SK-N-SH (cell line): ENCODE results near the gene KRT13. TPM values are rescaled to one million over a fixed set of nuclear protein-coding genes. Genes with fewer than 3 reads are reported as not detected.

Experiments
- CTCF ChIA-PET: fragments of 300-600, 350-600 bp; formaldehyde crosslinking; extraction: SDS; loops from one replicate; lab custom pipeline; 2021; lab: Yijun Ruan, JAX
- POLR2A ChIA-PET: fragments of 350-600 bp; sonication (Branson Sonifier 250); formaldehyde crosslinking; extraction: SDS; loops from one replicate; lab custom pipeline; 2020; ENCODE audit warnings: antibody characterized with exemption, inconsistent platforms; lab: Yijun Ruan, JAX
- DNase-seq: peaks from one replicate; pipeline ENCODE4 v3.0.0; 2012
- H2AFZ ChIP-seq: fragments of 200-600 bp; sonication (generic); 2 replicates; pipeline ENCODE4 v1.8.1; 2016; ENCODE audit warnings: antibody characterized with exemption, mild to moderate bottlenecking, low read depth
- H3F3A ChIP-seq: fragments of 200-600 bp; sonication (generic); replicated peaks from 2 replicates; pipeline ENCODE3; 2016; ENCODE audit warnings: antibody characterized with exemption, mild to moderate bottlenecking; ENCODE audit not compliant: insufficient read depth
- H3K27ac ChIP-seq, 2 experiments: fragments of 200-500 bp in 1 of 2; fragments of 200-600 bp in 1 of 2; sonication (Bioruptor generic) in 1 of 2; sonication (generic), shearing (Covaris generic) in 1 of 2; 2 replicates each; pipeline versions ENCODE4 v1.5.1 to v1.6.1; 2014 to 2016; ENCODE audit warnings: low read depth in 2 of 2, inconsistent platforms in 1 of 2, low read length in 1 of 2, mild to moderate bottlenecking in 1 of 2, mixed read lengths in 1 of 2
- H3K27me3 ChIP-seq: fragments of 200-600 bp; sonication (generic), shearing (Covaris generic); 2 replicates; pipeline ENCODE4 v1.6.1; 2016; ENCODE audit warnings: mixed run types; ENCODE audit not compliant: insufficient read depth
- H3K36me3 ChIP-seq, 2 experiments: fragments of 200-500 bp in 1 of 2; fragments of 200-600 bp in 1 of 2; sonication (Bioruptor generic) in 1 of 2; sonication (generic) in 1 of 2; replicated peaks in 1 of 2; 2 replicates each; pipeline versions ENCODE3 to v1.5.1; 2014 to 2016; ENCODE audit warnings: low read length in 1 of 2, mild to moderate bottlenecking in 1 of 2; ENCODE audit not compliant: insufficient read depth in 2 of 2, control insufficient read depth in 1 of 2
- H3K4me1 ChIP-seq, 2 experiments: fragments of 200-500 bp in 1 of 2; fragments of 200-600 bp in 1 of 2; sonication (Bioruptor generic) in 1 of 2; sonication (generic), shearing (Covaris generic) in 1 of 2; 2 replicates each; pipeline versions ENCODE4 v1.5.1 to v1.6.1; 2014 to 2016; ENCODE audit warnings: low read depth in 1 of 2, low read length in 1 of 2, mixed run types in 1 of 2; ENCODE audit not compliant: insufficient read depth in 2 of 2, control insufficient read depth in 1 of 2
- H3K4me2 ChIP-seq: fragments of 200-600 bp; sonication (generic), shearing (Covaris generic); 2 replicates; pipeline ENCODE4 v1.6.1; 2017; ENCODE audit warnings: mixed run types
- H3K4me3 ChIP-seq, 2 experiments: fragments of 200-500 bp in 1 of 2; fragments of 200-600 bp in 1 of 2; sonication (Bioruptor generic) in 1 of 2; sonication (generic), shearing (Covaris generic) in 1 of 2; 2 replicates each; pipeline versions ENCODE4 v1.5.1 to v1.8.1; 2014 to 2016; ENCODE audit warnings: low read depth in 2 of 2, inconsistent platforms in 1 of 2, low read length in 1 of 2, mild to moderate bottlenecking in 1 of 2, mixed read lengths in 1 of 2, moderate library complexity in 1 of 2
- H3K79me2 ChIP-seq: fragments of 200-600 bp; sonication (generic); 2 replicates; pipeline ENCODE4 v1.8.1; 2017; ENCODE audit warnings: mild to moderate bottlenecking; ENCODE audit not compliant: insufficient read depth
- H3K9ac ChIP-seq: fragments of 200-600 bp; sonication (generic); 2 replicates; pipeline ENCODE4 v1.6.1; 2017; ENCODE audit warnings: mixed run types
- H3K9me2 ChIP-seq: fragments of 200-600 bp; sonication (generic); 2 replicates; pipeline ENCODE4 v1.6.1; 2017; ENCODE audit warnings: mixed run types
- H3K9me3 ChIP-seq: fragments of 200-600 bp; sonication (generic); 2 replicates; pipeline ENCODE4 v1.6.1; 2017; ENCODE audit warnings: mixed run types, mild to moderate bottlenecking, moderate library complexity
- H4K20me1 ChIP-seq: fragments of 200-600 bp; sonication (generic); 2 replicates; pipeline ENCODE4 v1.6.1; 2017; ENCODE audit warnings: mild to moderate bottlenecking, mixed run types; ENCODE audit not compliant: insufficient read depth
- CHD2 ChIP-seq: fragments of 150-350 bp; IDR thresholded peaks from 2 replicates; pipeline ENCODE4 v1.6.1; 2018; ENCODE audit warnings: low read length; ENCODE audit not compliant: partially characterized antibody
- EP300 ChIP-seq, 2 experiments: IDR thresholded peaks; 2 replicates each; pipeline versions ENCODE4 v1.4.0 to v1.6.1; 2012; ENCODE audit warnings: borderline replicate concordance in 1 of 2, low read depth in 1 of 2, low read length in 1 of 2
- FOXM1 ChIP-seq: IDR thresholded peaks from 2 replicates; pipeline ENCODE4 v1.4.0; 2012; ENCODE audit warnings: low read depth, mild to moderate bottlenecking
- GATA2 ChIP-seq: sonication (generic); formaldehyde crosslinking; IDR thresholded peaks from 2 replicates; pipeline ENCODE4 v1.5.0; 2020; ENCODE audit warnings: mild to moderate bottlenecking, missing genetic modification reagents
- MEF2A ChIP-seq: IDR thresholded peaks from 2 replicates; pipeline ENCODE4 v1.4.0; 2012; ENCODE audit warnings: low read depth, borderline replicate concordance
- NFIC ChIP-seq: IDR thresholded peaks from 2 replicates; pipeline ENCODE4 v1.4.0; 2012; ENCODE audit warnings: borderline replicate concordance
- NRF1 ChIP-seq: IDR thresholded peaks from 2 replicates; pipeline ENCODE4 v1.6.1; 2012; ENCODE audit warnings: low read depth, mild to moderate bottlenecking, low read length
- POLR2AphosphoS5 ChIP-seq: IDR thresholded peaks from 2 replicates; pipeline ENCODE4 v1.6.1; 2012; ENCODE audit warnings: low read depth, low read length
- RFX5 ChIP-seq: IDR thresholded peaks from 2 replicates; pipeline ENCODE4 v1.6.1; 2012; ENCODE audit warnings: mild to moderate bottlenecking, improper control_type of control experiment, low read length
- SIN3A ChIP-seq: IDR thresholded peaks from 2 replicates; pipeline ENCODE4 v1.6.1; 2012; ENCODE audit warnings: low read depth, mild to moderate bottlenecking, low read length, moderate library complexity, borderline replicate concordance
- SMC3 ChIP-seq: IDR thresholded peaks from 2 replicates; pipeline ENCODE4 v1.6.1; 2012; ENCODE audit warnings: low read depth, low read length, improper control_type of control experiment
- TAF1 ChIP-seq: IDR thresholded peaks from 2 replicates; pipeline ENCODE4 v1.6.1; 2012; ENCODE audit warnings: low read depth, mild to moderate bottlenecking, low read length, moderate library complexity, borderline replicate concordance
- WGBS: methylation state at CpG from one replicate; pipeline ENCODE4 v1.1.6; 2017; ENCODE audit warnings: low lambda C conversion rate; 5-methylcytosine and 5-hydroxymethylcytosine counted together
- polyA plus RNA-seq, 3 experiments: library from polyadenylated mRNA; depleted of rRNA; stranded (reverse); fragments of >200 nt; gene quantifications; 2 replicates each; pipeline ENCODE4 v1.2.3, GENCODE V29; 2012
- TF ChIP-seq, protein P1 (sequence below): IDR thresholded peaks from 2 replicates; pipeline ENCODE4 v1.4.0; 2012; ENCODE audit warnings: low read depth, borderline replicate concordance
- TF ChIP-seq, protein P2 (sequence below): IDR thresholded peaks from 2 replicates; pipeline ENCODE4 v1.6.1; 2012; ENCODE audit warnings: mild to moderate bottlenecking, low read depth, low read length, moderate library complexity
- TF ChIP-seq, protein P3 (sequence below): fragments of 150-350 bp; IDR thresholded peaks from 2 replicates; pipeline ENCODE4 v1.6.1; 2016; ENCODE audit warnings: mild to moderate bottlenecking, low read depth, low read length
- TF ChIP-seq, protein P4 (sequence below): fragments of 200-600 bp; sonication (generic); IDR thresholded peaks from 2 replicates; pipeline ENCODE4 v1.6.1; 2017; ENCODE audit warnings: antibody characterized with exemption, mild to moderate bottlenecking, moderate library complexity
- TF ChIP-seq, protein P5 (sequence below): IDR thresholded peaks from 2 replicates; pipeline ENCODE4 v1.4.0; 2012; ENCODE audit warnings: low read depth

KRT13 gene
- polyA plus RNA-seq, 1 of the 3 experiments (the other 2 are of a cell fraction): 0.39 TPM

DNA sequence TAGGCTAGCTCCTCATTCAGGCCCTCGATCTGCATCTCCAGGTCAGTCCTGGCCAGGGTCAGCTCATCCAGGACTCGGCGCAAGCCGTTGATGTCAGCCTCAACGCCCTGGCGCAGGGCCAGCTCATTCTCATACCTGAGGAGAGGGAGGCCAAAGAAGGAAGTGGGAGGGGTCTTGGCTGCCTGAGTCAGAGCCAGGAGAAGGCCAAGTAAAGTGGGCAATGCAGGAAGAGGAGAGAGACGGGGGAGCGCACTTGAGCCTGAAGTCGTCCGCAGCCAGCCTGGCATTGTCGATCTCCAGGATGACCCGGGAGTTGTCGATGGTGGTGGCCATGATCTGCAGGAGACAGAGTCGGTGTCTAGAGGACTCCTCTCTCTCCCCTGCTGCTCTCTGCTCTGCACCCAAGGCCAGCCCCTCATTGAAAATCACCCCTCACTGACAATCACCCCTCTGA, 11.4 kb upstream of the KRT13 start:
- no peaks in the 10 kb centered on the region for H3K9me3 ChIP-seq
- ChIA-PET CTCF (interaction anchor here (1.2 to 6.1 kb wide), 3 partner anchors 14 to 32 kb away, joined by 3 to 124 read pairs (median 16); no protein-coding TSS in a partner anchor), POLR2A (no interaction called here)
- H3K79me2 ChIP-seq: no peaks in the 10 kb centered on the region
- no peaks in the 10 kb centered on the region for H3K9me2 ChIP-seq
- no peak overlapping the region for H3K9ac ChIP-seq
- no peak overlapping the region for H3K4me2 ChIP-seq
- H3K36me3 ChIP-seq: no peaks in the 10 kb centered on the region
- H3K4me3 ChIP-seq: no peak overlapping the region
- TF ChIP-seq GATA2 (no peak), NRF1 (no peak), TAF1 (no peak), SIN3A (no peak), POLR2AphosphoS5 (no peak), SMC3 (no peak), NFIC (no peak), FOXM1 (no peak), MEF2A (no peak), RFX5 (no peak), CHD2 (no peak), EP300 (IDR thresholded peaks at IDR 0.05; ENCODE audit: borderline replicate concordance in 1 of 2, low read depth in 1 of 2, low read length in 1 of 2) (no peak)
- TF ChIP-seq, protein P1, sequence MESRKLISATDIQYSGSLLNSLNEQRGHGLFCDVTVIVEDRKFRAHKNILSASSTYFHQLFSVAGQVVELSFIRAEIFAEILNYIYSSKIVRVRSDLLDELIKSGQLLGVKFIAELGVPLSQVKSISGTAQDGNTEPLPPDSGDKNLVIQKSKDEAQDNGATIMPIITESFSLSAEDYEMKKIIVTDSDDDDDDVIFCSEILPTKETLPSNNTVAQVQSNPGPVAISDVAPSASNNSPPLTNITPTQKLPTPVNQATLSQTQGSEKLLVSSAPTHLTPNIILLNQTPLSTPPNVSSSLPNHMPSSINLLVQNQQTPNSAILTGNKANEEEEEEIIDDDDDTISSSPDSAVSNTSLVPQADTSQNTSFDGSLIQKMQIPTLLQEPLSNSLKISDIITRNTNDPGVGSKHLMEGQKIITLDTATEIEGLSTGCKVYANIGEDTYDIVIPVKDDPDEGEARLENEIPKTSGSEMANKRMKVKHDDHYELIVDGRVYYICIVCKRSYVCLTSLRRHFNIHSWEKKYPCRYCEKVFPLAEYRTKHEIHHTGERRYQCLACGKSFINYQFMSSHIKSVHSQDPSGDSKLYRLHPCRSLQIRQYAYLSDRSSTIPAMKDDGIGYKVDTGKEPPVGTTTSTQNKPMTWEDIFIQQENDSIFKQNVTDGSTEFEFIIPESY: no peak
- TF ChIP-seq, protein P2, sequence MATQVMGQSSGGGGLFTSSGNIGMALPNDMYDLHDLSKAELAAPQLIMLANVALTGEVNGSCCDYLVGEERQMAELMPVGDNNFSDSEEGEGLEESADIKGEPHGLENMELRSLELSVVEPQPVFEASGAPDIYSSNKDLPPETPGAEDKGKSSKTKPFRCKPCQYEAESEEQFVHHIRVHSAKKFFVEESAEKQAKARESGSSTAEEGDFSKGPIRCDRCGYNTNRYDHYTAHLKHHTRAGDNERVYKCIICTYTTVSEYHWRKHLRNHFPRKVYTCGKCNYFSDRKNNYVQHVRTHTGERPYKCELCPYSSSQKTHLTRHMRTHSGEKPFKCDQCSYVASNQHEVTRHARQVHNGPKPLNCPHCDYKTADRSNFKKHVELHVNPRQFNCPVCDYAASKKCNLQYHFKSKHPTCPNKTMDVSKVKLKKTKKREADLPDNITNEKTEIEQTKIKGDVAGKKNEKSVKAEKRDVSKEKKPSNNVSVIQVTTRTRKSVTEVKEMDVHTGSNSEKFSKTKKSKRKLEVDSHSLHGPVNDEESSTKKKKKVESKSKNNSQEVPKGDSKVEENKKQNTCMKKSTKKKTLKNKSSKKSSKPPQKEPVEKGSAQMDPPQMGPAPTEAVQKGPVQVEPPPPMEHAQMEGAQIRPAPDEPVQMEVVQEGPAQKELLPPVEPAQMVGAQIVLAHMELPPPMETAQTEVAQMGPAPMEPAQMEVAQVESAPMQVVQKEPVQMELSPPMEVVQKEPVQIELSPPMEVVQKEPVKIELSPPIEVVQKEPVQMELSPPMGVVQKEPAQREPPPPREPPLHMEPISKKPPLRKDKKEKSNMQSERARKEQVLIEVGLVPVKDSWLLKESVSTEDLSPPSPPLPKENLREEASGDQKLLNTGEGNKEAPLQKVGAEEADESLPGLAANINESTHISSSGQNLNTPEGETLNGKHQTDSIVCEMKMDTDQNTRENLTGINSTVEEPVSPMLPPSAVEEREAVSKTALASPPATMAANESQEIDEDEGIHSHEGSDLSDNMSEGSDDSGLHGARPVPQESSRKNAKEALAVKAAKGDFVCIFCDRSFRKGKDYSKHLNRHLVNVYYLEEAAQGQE: no peak
- TF ChIP-seq, protein P3, sequence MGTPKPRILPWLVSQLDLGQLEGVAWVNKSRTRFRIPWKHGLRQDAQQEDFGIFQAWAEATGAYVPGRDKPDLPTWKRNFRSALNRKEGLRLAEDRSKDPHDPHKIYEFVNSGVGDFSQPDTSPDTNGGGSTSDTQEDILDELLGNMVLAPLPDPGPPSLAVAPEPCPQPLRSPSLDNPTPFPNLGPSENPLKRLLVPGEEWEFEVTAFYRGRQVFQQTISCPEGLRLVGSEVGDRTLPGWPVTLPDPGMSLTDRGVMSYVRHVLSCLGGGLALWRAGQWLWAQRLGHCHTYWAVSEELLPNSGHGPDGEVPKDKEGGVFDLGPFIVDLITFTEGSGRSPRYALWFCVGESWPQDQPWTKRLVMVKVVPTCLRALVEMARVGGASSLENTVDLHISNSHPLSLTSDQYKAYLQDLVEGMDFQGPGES: no peak
- TF ChIP-seq, protein P4, sequence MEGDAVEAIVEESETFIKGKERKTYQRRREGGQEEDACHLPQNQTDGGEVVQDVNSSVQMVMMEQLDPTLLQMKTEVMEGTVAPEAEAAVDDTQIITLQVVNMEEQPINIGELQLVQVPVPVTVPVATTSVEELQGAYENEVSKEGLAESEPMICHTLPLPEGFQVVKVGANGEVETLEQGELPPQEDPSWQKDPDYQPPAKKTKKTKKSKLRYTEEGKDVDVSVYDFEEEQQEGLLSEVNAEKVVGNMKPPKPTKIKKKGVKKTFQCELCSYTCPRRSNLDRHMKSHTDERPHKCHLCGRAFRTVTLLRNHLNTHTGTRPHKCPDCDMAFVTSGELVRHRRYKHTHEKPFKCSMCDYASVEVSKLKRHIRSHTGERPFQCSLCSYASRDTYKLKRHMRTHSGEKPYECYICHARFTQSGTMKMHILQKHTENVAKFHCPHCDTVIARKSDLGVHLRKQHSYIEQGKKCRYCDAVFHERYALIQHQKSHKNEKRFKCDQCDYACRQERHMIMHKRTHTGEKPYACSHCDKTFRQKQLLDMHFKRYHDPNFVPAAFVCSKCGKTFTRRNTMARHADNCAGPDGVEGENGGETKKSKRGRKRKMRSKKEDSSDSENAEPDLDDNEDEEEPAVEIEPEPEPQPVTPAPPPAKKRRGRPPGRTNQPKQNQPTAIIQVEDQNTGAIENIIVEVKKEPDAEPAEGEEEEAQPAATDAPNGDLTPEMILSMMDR: no peak
- TF ChIP-seq, protein P5, sequence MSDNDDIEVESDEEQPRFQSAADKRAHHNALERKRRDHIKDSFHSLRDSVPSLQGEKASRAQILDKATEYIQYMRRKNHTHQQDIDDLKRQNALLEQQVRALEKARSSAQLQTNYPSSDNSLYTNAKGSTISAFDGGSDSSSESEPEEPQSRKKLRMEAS: no peak
- H3K4me1 ChIP-seq: peaks cover 16 to 32% of the 10 kb centered on the region in 2 experiments
- H3F3A ChIP-seq: peaks cover 2% of the 10 kb centered on the region
- H2AFZ ChIP-seq: no peak overlapping the region
- 96% methylated on average over 10 of the region's 14 CpGs for WGBS
- H3K27ac ChIP-seq: no peak overlapping the region
- no peaks in the 10 kb centered on the region for H3K27me3 ChIP-seq
- no peak for DNase-seq
- no peaks in the 10 kb centered on the region for H4K20me1 ChIP-seq
